Thyroid gland (tissue), 4 donors: ENCODE measurements around the gene C17orf107.

Experiments used
- POLR2A ChIP-seq, 2 donors: fragments of 450-650 bp; IDR thresholded peaks; one replicate each; pipeline ENCODE4 v1.6.1; 2017; ENCODE audit warnings: antibody characterized with exemption in 2 of 2, mild to moderate bottlenecking in 2 of 2, moderate library complexity in 1 of 2
- TF ChIP-seq, protein P1 (sequence below), 6 experiments: fragments of 200-600 bp in 3 of 6; fragments of 450-650 bp in 3 of 6; sonication (generic) in 3 of 6; IDR thresholded peaks; one replicate each; pipeline ENCODE4 v1.5.1; 2016 to 2019; ENCODE audit warnings: antibody characterized with exemption in 6 of 6, mild to moderate bottlenecking in 2 of 6, inconsistent platforms in 1 of 6, moderate library complexity in 1 of 6

- TF ChIP-seq POLR2A (IDR thresholded peaks at IDR 0.05): no peak
- TF ChIP-seq, protein P1, sequence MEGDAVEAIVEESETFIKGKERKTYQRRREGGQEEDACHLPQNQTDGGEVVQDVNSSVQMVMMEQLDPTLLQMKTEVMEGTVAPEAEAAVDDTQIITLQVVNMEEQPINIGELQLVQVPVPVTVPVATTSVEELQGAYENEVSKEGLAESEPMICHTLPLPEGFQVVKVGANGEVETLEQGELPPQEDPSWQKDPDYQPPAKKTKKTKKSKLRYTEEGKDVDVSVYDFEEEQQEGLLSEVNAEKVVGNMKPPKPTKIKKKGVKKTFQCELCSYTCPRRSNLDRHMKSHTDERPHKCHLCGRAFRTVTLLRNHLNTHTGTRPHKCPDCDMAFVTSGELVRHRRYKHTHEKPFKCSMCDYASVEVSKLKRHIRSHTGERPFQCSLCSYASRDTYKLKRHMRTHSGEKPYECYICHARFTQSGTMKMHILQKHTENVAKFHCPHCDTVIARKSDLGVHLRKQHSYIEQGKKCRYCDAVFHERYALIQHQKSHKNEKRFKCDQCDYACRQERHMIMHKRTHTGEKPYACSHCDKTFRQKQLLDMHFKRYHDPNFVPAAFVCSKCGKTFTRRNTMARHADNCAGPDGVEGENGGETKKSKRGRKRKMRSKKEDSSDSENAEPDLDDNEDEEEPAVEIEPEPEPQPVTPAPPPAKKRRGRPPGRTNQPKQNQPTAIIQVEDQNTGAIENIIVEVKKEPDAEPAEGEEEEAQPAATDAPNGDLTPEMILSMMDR (IDR thresholded peaks at IDR 0.05): no peak
These were observed 36.3 kb downstream of the C17orf107 start for GRCh38 chr17:4935650-4936049.
